Uterus (tissue), 2 donors: ENCODE results near the gene DOCK3.
"Not testable (repeated sequence)": the region's sequence is repeated elsewhere in the genome, so short reads cannot be mapped to it uniquely, and the experiment has no call there.

ENCODE experiments used
- CTCF ChIP-seq, 4 experiments: fragments of 200-600 bp in 2 of 4; fragments of 450-650 bp in 2 of 4; sonication (generic) in 2 of 4; IDR thresholded peaks; one replicate each; pipeline ENCODE4 v1.5.1; 2016 to 2019; ENCODE audit warnings: antibody characterized with exemption in 4 of 4, mild to moderate bottlenecking in 2 of 4, moderate library complexity in 1 of 4
- POLR2A ChIP-seq, 2 donors: fragments of 450-650 bp; IDR thresholded peaks; one replicate each; pipeline ENCODE4 v1.6.1; 2016; ENCODE audit warnings: antibody characterized with exemption in 2 of 2, mild to moderate bottlenecking in 1 of 2, moderate library complexity in 1 of 2

GRCh38 chr3:50688602-50689001 lies 13.9 kb downstream of the DOCK3 start:
- not testable (repeated sequence) for TF ChIP-seq CTCF, POLR2A (IDR thresholded peaks at IDR 0.05)
